HEK293T (cell line): Measurements from ENCODE around the gene GPR34.

Experiments used
- ARNT ChIP-seq: fragments of 450-650 bp; IDR thresholded peaks from 2 replicates; pipeline ENCODE4 v1.6.1; 2017; ENCODE audit warnings: mild to moderate bottlenecking
- FOXA1 ChIP-seq: fragments of 450-650 bp; IDR thresholded peaks from 2 replicates; pipeline ENCODE4 v1.6.1; 2016; ENCODE audit warnings: mild to moderate bottlenecking
- FOXK2 ChIP-seq: fragments of 450-650 bp; IDR thresholded peaks from 2 replicates; pipeline ENCODE4 v1.6.1; 2016; ENCODE audit warnings: mild to moderate bottlenecking
- HDGF ChIP-seq: fragments of 450-650 bp; IDR thresholded peaks from 2 replicates; pipeline ENCODE4 v1.6.1; 2017; ENCODE audit warnings: antibody characterized with exemption, borderline replicate concordance
- SP1 ChIP-seq: fragments of 450-650 bp; IDR thresholded peaks from 2 replicates; pipeline ENCODE4 v1.6.1; 2017
- SUZ12 ChIP-seq: fragments of 450-650 bp; IDR thresholded peaks from 2 replicates; pipeline ENCODE4 v1.6.1; 2016; ENCODE audit warnings: mild to moderate bottlenecking
- TARDBP ChIP-seq: fragments of 450-650 bp; IDR thresholded peaks from 2 replicates; pipeline ENCODE4 v1.6.1; 2016
- ZNF384 ChIP-seq: fragments of 450-650 bp; IDR thresholded peaks from 2 replicates; pipeline ENCODE4 v1.6.1; 2016
- TF ChIP-seq, protein P1 (sequence below): fragments of 450-650 bp; IDR thresholded peaks from 2 replicates; pipeline ENCODE4 v1.6.1; 2016

- no peak for TF ChIP-seq TARDBP
- no peak for TF ChIP-seq FOXA1
- no peak for TF ChIP-seq HDGF
- TF ChIP-seq FOXK2: no peak
- TF ChIP-seq, protein P1, sequence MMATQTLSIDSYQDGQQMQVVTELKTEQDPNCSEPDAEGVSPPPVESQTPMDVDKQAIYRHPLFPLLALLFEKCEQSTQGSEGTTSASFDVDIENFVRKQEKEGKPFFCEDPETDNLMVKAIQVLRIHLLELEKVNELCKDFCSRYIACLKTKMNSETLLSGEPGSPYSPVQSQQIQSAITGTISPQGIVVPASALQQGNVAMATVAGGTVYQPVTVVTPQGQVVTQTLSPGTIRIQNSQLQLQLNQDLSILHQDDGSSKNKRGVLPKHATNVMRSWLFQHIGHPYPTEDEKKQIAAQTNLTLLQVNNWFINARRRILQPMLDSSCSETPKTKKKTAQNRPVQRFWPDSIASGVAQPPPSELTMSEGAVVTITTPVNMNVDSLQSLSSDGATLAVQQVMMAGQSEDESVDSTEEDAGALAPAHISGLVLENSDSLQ: no peak
- no peak for TF ChIP-seq ZNF384
- no peak for TF ChIP-seq ARNT
- TF ChIP-seq SP1: no peak
- TF ChIP-seq SUZ12: no peak
These were observed 45.2 kb downstream of the GPR34 start for GRCh38 chrX:41733939-41734338.
